K562 (cell line): ENCODE results near the gene SLC36A3.

Source experiments
- BRCA1 ChIP-seq, 2 experiments: fragments of 450-650 bp in 1 of 2; sonication (generic) in 1 of 2; formaldehyde crosslinking in 1 of 2; IDR thresholded peaks; 2 replicates each; pipeline versions ENCODE4 v1.5.0 to v1.6.1; 2017 to 2020; ENCODE audit warnings: mild to moderate bottlenecking in 1 of 2, missing genetic modification reagents in 1 of 2
- CHD1 ChIP-seq: fragments of 200-600 bp; sonication (generic); IDR thresholded peaks from one replicate; pipeline ENCODE4 v1.6.1; 2012; ENCODE audit warnings: mild to moderate bottlenecking, moderate library complexity, low read length, inconsistent platforms
- CTCF ChIP-seq, 3 experiments: IDR thresholded peaks in 2 of 3; conservative IDR thresholded peaks in 1 of 3; 2 replicates each; pipeline ENCODE4 v1.5.1; 2011 to 2012; ENCODE audit warnings: low read length in 3 of 3, mild to moderate bottlenecking in 3 of 3, control low read depth in 2 of 3, improper control_type of control experiment in 1 of 3, inconsistent platforms in 1 of 3, low read depth in 1 of 3, mixed read lengths in 1 of 3, moderate library complexity in 1 of 3; ENCODE audit not compliant: insufficient read depth in 2 of 3
- CXXC5 ChIP-seq: fragments of 250-450 bp; sonication (Bioruptor Pico); IDR thresholded peaks from 2 replicates; pipeline ENCODE4 v1.8.0; 2022; ENCODE audit warnings: inconsistent platforms, mild to moderate bottlenecking, moderate library complexity
- EHMT2 ChIP-seq: fragments of 450-650 bp; IDR thresholded peaks from 2 replicates; pipeline ENCODE4 v1.6.1; 2018; ENCODE audit warnings: antibody characterized with exemption
- MAX ChIP-seq: sonication (generic); formaldehyde crosslinking; IDR thresholded peaks from 2 replicates; pipeline ENCODE4 v1.9.0; 2022; ENCODE audit warnings: mild to moderate bottlenecking, missing genetic modification reagents
- PBX2 ChIP-seq, 2 experiments: IDR thresholded peaks in 1 of 2; conservative IDR thresholded peaks in 1 of 2; 2 replicates each; pipeline ENCODE4 v1.6.1; 2016; ENCODE audit warnings: low read depth in 2 of 2, mild to moderate bottlenecking in 1 of 2, missing compliant biosample characterization in 1 of 2, missing genetic modification characterization in 1 of 2, moderate library complexity in 1 of 2
- POLR2AphosphoS2 ChIP-seq: IDR thresholded peaks from 2 replicates; pipeline ENCODE4 v1.6.1; 2012; ENCODE audit warnings: low read length, improper control_type of control experiment
- POLR2AphosphoS5 ChIP-seq: IDR thresholded peaks from 2 replicates; pipeline ENCODE4 v1.6.1; 2011; ENCODE audit warnings: mild to moderate bottlenecking, low read depth, low read length, moderate library complexity; ENCODE audit not compliant: control insufficient read depth, insufficient read depth
- TAF1 ChIP-seq: IDR thresholded peaks from 2 replicates; pipeline ENCODE4 v1.6.1; 2011; ENCODE audit warnings: mild to moderate bottlenecking, low read length, moderate library complexity; ENCODE audit not compliant: insufficient read depth, control insufficient read depth, severe bottlenecking; ENCODE audit errors: extremely low read depth
- ZNF197 ChIP-seq: fragments of 200-800 bp; sonication (Bioruptor generic); IDR thresholded peaks from 2 replicates; pipeline ENCODE4 v1.6.1; 2016; ENCODE audit warnings: low read depth, missing genetic modification characterization, missing compliant biosample characterization

- no peak for TF ChIP-seq EHMT2
- no peak for TF ChIP-seq PBX2 (CRISPR knock-in tag; IDR thresholded peaks at IDR 0.05; ENCODE audit: low read depth)
- TF ChIP-seq PBX2 (tag; conservative IDR thresholded peaks at IDR 0.05; ENCODE audit: low read depth): no peak
- no peak for TF ChIP-seq MAX
- TF ChIP-seq CTCF (IDR thresholded peaks at IDR 0.05 in 2 of 3, conservative IDR thresholded peaks at IDR 0.05 in 1 of 3; ENCODE audit: insufficient read depth in 2 of 3, low read depth in 1 of 3, low read length in 3 of 3): no peak
- TF ChIP-seq CXXC5 (CRISPR knock-in tag): no peak
- TF ChIP-seq ZNF197 (CRISPR knock-in tag): no peak
- TF ChIP-seq BRCA1 (IDR thresholded peaks at IDR 0.05): no peak
- TF ChIP-seq BRCA1 (CRISPR knock-in tag; IDR thresholded peaks at IDR 0.05): no peak
- no peak for TF ChIP-seq CHD1
- no peak for TF ChIP-seq POLR2AphosphoS5
- no peak for TF ChIP-seq POLR2AphosphoS2
- no peak for TF ChIP-seq TAF1
Observed at GRCh38 chr5:151295791-151296477, 7.6 kb downstream of the SLC36A3 start.
